NCI-H2171 (cell line): ENCODE results near the gene KATNAL2.
"Not testable (repeated sequence)": the region's sequence is repeated elsewhere in the genome, so short reads cannot be mapped to it uniquely, and the experiment has no call there.

Experiments
- DNase-seq: peaks from one replicate; lab custom pipeline; 2025; lab: John Stamatoyannopoulos, UW

KATNAL2 gene

DNA sequence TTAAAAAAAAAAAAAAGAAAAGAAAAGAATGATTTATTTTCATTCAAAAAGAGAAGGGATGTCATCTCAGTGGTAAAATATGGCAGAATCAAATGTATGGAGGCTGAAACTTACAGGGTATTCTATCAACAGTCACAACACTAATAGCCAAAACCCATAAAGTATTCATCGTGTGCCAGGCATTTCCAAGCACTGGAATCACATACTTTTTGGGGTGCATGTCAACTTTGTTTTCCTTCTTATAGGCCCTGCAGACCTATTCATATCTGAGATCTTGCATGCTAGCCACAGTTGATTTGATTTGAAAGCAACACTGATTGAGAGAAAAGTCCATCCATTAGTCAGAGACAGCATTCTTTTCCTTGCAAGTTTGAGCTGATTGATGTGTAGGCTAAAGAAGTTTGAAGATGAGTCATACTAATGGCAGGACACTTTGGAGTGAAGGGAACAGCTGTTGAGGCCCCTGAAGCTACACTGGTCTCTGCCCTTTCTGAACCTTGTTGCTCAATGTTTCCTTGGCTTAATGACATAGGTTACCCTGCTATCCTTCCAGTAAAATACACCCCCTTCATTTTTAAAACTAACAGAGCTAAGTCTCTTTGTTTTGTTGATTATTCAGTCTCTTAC lies 22.0 kb downstream of the KATNAL2 start:
- DNase-seq: no peak

DNA sequence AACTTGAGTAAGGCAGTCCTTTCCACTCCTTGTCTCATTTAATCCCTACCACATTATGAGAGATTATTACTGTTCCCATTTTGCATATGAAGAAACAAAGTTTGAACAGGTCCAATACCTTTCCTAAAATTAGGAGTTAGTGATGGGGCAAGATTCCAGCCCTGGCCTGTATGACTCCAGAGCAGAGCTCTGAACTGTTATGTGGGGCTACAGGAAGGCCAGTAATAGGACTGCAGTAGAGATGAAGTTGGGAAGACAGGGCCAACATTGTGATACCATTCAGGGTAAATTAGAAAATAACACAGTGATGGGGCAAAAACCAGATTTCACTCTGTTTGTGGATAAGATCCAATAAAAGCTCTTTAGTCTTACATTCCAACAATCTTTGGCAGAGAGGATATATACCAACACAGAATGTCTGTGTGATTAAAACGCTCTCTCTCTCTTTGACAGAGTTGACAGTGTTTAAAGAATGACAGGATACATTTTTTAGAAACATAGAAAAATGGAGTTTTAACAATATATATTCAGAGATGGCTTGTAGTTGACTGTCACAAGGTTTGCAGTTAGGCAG lies 22.7 kb downstream of the KATNAL2 start:
- no peak for DNase-seq

GRCh38 chr18:46942646-46943045 lies 25.2 kb downstream of the KATNAL2 start:
- no peak for DNase-seq

- DNase-seq: no peak
These were observed 29.4 kb downstream of the KATNAL2 start for GRCh38 chr18:46946656-46947282.

- no peak for DNase-seq
These were observed 32.8 kb downstream of the KATNAL2 start for GRCh38 chr18:46950064-46950656.

- no peak for DNase-seq
These were observed 35.8 kb downstream of the KATNAL2 start for GRCh38 chr18:46953195-46953594.

GRCh38 chr18:46958209-46958608 lies 40.8 kb downstream of the KATNAL2 start:
- DNase-seq: no peak

GRCh38 chr18:46963656-46964578 lies 46.5 kb downstream of the KATNAL2 start:
- DNase-seq: not testable (repeated sequence)

DNA sequence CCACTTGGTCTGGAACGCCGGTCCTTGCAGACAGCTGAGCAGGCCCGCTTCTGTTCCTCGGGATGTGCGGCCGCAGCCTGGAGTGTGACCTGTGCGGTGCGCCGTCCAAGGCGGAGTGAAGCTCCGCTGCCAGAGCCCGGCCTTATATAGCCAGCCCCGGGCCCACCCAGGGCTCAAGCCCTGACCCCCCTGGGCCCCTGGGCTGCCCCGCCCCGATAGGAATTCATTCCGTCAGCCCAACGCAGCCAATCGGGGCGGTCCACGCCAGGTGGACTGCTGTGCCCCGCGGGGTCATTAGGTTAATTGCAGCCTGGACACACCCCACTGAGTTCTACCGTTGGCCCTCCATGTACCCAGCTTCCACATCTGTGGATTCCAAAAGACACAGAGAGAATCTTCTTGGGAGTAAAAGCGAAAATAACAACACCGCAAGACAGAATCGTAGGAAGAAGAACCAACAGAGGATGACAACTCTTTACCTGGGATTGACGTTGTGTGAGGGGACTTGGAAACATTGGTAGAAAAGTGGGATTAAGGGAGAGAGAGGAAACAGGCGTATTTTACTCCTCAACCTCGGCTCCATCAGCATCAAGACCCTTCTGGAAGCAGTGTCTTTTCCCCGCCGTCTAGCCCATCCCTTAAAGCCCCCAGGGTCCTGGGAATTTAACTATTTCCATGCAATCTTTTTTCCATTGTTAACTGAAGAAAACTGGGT lies 47.3 kb downstream of the KATNAL2 start:
- not testable (repeated sequence) for DNase-seq

GRCh38 chr18:46966266-46966665 lies 48.9 kb downstream of the KATNAL2 start:
- DNase-seq: not testable (repeated sequence)

DNA sequence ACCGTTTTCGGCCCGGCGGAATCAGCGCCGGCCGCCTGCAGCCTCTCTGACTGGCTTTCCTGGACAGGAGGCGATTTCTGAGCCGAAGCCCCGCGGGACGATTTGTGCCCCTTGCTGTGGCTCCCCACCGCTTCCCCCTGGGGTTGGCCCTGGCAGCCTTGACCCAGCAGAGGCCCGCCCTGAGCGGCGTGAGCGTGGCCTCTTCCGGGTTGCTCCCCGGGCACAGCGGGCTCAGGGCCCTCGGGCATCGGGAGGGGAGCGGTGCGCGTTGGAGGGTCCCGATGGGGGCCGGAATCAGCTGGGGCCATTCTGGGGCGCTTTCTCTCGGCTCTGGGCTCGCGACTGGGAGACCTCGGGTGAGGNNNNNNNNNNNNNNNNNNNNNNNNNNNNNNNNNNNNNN lies 52.1 kb downstream of the KATNAL2 start:
- DNase-seq: not testable (repeated sequence)

- DNase-seq: not testable (repeated sequence)
These were observed 102.5 kb downstream of the KATNAL2 start for GRCh38 chr18:47019870-47020269.

GRCh38 chr18:47020757-47021156 lies 103.4 kb downstream of the KATNAL2 start:
- DNase-seq: not testable (repeated sequence)

DNA sequence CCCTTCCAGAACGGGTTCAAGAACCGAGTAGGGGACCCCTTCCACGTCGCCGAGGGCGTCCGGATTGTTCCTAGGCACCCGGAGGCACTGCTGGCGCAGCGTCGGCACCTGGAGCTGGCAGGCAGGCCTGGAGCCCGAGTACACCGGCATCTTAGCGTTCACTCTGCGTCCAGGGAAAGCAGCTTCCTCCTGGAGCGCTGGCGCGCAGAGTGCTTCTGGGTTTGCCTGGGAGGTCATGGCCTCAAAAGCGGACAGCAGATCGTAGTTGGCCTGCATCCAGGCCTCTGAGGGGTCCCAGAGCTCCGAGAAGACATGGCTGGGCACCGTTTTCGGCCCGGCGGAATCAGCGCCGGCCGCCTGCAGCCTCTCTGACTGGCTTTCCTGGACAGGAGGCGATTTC lies 105.4 kb downstream of the KATNAL2 start:
- DNase-seq: not testable (repeated sequence)

DNA sequence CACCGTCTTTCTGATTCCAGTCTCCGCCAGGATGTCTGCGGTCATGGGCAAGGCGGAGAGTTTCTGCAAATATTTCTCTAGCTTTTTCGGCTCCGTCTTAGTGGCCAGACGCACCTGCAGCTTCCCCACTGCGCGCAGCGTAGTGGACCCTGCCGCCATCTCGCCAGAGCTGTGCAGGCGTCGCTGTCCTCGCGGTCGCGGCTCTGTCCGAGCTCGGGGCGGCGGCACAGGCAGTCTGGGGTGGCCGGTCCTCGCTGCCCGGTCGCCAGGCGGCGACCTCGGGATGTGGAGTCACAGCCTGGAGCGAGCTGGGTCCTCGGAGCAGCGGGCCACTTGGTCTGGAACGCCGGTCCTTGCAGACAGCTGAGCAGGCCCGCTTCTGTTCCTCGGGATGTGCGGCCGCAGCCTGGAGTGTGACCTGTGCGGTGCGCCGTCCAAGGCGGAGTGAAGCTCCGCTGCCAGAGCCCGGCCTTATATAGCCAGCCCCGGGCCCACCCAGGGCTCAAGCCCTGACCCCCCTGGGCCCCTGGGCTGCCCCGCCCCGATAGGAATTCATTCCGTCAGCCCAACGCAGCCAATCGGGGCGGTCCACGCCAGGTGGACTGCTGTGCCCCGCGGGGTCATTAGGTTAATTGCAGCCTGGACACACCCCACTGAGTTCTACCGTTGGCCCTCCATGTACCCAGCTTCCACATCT lies 106.5 kb downstream of the KATNAL2 start:
- not testable (repeated sequence) for DNase-seq

DNA sequence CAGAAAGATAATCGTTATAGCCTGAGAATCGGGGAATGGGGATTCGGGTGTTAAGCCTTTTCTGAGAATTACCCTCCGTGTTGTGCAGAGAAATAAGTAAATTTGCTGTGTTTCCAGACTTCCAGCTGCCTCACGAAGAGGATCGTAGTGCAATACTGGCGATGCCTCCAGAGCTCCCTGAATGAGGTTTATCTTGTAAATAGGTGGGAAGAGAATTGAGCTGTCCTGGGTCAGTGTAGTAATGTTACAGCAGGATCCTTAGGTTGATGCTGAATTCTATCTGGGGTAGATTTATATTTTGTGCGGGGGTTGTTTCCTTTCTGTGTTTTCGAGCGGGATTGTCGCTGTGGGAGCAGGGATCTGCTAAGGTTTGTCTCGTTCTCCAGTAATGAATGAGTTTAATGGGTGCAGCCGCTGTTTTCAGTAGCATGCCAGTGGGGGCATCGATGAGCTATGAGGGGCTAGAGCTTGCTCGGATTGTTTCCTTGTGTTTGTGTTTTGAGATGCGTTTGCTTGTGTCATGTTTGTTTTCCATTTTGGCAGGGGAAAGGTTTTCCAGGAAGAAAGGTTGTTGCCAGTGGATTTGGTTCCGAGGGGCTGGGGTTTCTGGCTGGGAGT lies 108.3 kb downstream of the KATNAL2 start:
- not testable (repeated sequence) for DNase-seq

DNA sequence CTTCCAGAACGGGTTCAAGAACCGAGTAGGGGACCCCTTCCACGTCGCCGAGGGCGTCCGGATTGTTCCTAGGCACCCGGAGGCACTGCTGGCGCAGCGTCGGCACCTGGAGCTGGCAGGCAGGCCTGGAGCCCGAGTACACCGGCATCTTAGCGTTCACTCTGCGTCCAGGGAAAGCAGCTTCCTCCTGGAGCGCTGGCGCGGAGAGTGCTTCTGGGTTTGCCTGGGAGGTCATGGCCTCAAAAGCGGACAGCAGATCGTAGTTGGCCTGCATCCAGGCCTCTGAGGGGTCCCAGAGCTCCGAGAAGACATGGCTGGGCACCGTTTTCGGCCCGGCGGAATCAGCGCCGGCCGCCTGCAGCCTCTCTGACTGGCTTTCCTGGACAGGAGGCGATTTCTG lies 111.3 kb downstream of the KATNAL2 start:
- not testable (repeated sequence) for DNase-seq

- not testable (repeated sequence) for DNase-seq
These were observed 112.4 kb downstream of the KATNAL2 start for GRCh38 chr18:47029684-47030353.

DNA sequence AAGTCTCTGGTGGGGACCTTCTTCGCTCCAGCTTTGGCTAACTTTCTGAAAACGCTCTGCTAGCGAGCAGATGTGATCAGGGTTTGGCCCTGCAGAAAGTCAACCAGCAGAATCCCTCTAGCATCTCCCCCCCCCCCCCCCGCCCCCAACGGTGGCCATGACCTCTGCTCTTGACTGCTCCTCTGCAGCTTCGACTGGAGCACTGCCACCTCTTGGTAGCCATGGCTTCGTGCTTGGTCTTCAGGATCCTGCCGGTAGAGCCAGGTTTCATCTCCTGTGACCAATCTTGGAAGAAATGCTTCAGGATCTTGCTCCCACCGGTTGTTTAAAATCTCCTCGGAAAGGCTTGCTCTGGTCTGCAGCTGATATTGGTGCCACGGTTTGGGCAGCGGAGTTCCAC lies 113.5 kb downstream of the KATNAL2 start:
- not testable (repeated sequence) for DNase-seq

DNA sequence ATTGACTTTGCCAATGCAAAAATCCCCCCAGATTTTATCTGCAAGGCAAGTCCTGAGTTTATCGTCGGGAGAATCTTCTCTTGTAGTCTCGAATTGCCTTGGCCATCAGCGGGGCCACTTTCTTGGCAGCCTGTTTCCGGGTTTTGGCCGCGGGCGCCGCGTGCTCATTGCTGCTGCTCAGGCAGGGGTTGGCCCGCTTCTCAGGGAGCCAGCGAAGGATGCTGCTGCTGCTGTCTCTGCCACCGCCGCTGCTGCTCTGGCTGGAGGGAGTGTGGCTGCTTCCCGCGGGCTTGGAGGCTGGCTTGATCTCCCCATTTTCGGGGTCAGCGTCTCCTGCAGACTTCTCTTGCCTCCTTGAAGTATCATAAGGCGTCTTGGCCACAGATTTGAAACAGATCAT lies 115.5 kb downstream of the KATNAL2 start:
- DNase-seq: no peak
